Measurements from ENCODE around the gene BCO2.

DNA sequence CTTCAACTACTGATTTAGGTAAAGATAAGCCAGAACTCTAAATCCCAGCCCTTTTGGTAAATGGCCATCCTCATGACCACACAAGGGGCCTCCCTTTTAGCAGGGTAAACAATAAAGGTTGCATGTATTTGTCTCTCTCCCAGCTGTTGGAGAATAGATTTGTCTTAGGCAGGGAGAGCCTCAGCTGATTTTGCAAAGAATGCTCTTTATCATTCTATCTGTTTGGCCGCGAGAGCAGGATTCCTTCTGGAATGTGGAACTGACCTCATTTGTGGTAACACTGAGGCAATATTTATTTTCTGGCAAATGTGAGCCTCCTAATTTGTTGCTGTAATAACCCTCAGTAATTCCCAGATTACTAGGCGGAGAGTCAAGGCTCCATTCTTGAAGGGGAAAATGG, 66.2 kb downstream of the BCO2 start:
- TF ChIP-seq, protein P1, sequence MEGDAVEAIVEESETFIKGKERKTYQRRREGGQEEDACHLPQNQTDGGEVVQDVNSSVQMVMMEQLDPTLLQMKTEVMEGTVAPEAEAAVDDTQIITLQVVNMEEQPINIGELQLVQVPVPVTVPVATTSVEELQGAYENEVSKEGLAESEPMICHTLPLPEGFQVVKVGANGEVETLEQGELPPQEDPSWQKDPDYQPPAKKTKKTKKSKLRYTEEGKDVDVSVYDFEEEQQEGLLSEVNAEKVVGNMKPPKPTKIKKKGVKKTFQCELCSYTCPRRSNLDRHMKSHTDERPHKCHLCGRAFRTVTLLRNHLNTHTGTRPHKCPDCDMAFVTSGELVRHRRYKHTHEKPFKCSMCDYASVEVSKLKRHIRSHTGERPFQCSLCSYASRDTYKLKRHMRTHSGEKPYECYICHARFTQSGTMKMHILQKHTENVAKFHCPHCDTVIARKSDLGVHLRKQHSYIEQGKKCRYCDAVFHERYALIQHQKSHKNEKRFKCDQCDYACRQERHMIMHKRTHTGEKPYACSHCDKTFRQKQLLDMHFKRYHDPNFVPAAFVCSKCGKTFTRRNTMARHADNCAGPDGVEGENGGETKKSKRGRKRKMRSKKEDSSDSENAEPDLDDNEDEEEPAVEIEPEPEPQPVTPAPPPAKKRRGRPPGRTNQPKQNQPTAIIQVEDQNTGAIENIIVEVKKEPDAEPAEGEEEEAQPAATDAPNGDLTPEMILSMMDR (IDR thresholded peaks at IDR 0.05) = no peak
- no peak for TF ChIP-seq POLR2A (IDR thresholded peaks at IDR 0.05)
- TF ChIP-seq POLR2AphosphoS5 (IDR thresholded peaks at IDR 0.05) = peak in 1 of 3 donors; percentile 29

Measured in breast epithelium (tissue), 3 donors.